Esophagus muscularis mucosa (tissue), 3 donors: ENCODE results near the gene MBNL3.

Experiments used
- POLR2A ChIP-seq: fragments of 450-650 bp; IDR thresholded peaks from one replicate; pipeline ENCODE4 v1.6.1; 2017; ENCODE audit warnings: antibody characterized with exemption, moderate library complexity, mild to moderate bottlenecking, low read depth
- POLR2AphosphoS5 ChIP-seq, 2 donors: sonication (generic); formaldehyde crosslinking; IDR thresholded peaks; one replicate each; pipeline ENCODE4 v1.6.1; 2017; ENCODE audit warnings: antibody characterized with exemption in 2 of 2
- TF ChIP-seq, protein P1 (sequence below), 3 experiments: fragments of 200-600 bp in 2 of 3; fragments of 450-650 bp in 1 of 3; sonication (generic) in 2 of 3; IDR thresholded peaks; one replicate each; pipeline ENCODE4 v1.5.1; 2017 to 2019; ENCODE audit warnings: antibody characterized with exemption in 3 of 3, mild to moderate bottlenecking in 2 of 3, moderate library complexity in 1 of 3

DNA sequence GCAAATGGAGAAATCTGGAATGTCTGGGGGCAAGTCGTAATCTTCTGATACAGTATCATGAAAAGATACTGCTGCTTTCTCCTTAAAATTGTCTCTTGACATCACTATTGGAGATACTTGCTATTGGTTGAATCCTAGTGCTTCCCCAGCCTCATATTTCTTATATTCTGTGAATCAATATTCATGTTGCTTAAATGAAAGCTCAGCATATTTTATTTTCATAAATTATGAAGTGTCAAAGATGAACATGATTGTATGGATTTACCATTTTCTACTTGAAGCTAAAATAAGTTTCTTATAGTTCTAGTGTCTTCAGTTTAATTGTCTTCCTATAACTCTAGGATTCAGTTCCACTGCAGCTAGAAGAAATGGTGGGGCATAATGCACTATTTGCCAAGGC, 29.6 kb upstream of the MBNL3 start:
- TF ChIP-seq POLR2A, result no peak
- TF ChIP-seq POLR2AphosphoS5 (IDR thresholded peaks at IDR 0.05), result no peak
- TF ChIP-seq, protein P1, sequence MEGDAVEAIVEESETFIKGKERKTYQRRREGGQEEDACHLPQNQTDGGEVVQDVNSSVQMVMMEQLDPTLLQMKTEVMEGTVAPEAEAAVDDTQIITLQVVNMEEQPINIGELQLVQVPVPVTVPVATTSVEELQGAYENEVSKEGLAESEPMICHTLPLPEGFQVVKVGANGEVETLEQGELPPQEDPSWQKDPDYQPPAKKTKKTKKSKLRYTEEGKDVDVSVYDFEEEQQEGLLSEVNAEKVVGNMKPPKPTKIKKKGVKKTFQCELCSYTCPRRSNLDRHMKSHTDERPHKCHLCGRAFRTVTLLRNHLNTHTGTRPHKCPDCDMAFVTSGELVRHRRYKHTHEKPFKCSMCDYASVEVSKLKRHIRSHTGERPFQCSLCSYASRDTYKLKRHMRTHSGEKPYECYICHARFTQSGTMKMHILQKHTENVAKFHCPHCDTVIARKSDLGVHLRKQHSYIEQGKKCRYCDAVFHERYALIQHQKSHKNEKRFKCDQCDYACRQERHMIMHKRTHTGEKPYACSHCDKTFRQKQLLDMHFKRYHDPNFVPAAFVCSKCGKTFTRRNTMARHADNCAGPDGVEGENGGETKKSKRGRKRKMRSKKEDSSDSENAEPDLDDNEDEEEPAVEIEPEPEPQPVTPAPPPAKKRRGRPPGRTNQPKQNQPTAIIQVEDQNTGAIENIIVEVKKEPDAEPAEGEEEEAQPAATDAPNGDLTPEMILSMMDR (IDR thresholded peaks at IDR 0.05), result no peak
